ENCODE measurements around the gene NSUN4.

Gene NSUN4

DNA sequence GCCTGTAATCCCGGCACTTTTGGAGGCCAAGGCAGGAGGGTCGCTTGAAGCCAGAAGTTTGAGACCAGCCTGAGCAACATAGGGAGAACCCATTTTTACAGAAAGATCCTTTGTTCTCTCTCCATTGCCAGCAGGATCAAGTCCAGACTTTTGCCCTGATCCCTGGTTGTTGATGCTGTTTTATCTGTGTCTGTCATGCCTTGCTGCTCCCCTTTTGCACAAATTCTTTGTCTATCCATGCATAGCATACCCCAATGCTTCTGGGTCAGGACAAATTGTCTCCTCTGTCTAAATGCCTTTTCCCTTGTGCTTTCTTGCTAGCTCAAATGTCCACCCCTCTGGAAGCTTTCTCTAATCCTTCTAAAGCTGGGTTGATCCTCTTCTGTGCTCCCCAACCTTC is 28.2 kb downstream of the NSUN4 start:
- TF ChIP-seq, protein P1, sequence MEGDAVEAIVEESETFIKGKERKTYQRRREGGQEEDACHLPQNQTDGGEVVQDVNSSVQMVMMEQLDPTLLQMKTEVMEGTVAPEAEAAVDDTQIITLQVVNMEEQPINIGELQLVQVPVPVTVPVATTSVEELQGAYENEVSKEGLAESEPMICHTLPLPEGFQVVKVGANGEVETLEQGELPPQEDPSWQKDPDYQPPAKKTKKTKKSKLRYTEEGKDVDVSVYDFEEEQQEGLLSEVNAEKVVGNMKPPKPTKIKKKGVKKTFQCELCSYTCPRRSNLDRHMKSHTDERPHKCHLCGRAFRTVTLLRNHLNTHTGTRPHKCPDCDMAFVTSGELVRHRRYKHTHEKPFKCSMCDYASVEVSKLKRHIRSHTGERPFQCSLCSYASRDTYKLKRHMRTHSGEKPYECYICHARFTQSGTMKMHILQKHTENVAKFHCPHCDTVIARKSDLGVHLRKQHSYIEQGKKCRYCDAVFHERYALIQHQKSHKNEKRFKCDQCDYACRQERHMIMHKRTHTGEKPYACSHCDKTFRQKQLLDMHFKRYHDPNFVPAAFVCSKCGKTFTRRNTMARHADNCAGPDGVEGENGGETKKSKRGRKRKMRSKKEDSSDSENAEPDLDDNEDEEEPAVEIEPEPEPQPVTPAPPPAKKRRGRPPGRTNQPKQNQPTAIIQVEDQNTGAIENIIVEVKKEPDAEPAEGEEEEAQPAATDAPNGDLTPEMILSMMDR (IDR thresholded peaks at IDR 0.05; ENCODE audit: insufficient read depth, low read length, missing control alignments) = no peak
- ChIA-PET POLR2A (no interaction called here), CTCF (interaction anchor here (0.6 to 1.4 kb wide), 3 partner anchors 11 to 21 kb away, joined by 3 to 4 read pairs (median 3); no protein-coding TSS in a partner anchor)
- H3K4me3 ChIP-seq (ENCODE audit: low read depth, low read length) = no peak overlapping the region
- no peak for DNase-seq (ENCODE audit: low read depth, low spot score)

DNA sequence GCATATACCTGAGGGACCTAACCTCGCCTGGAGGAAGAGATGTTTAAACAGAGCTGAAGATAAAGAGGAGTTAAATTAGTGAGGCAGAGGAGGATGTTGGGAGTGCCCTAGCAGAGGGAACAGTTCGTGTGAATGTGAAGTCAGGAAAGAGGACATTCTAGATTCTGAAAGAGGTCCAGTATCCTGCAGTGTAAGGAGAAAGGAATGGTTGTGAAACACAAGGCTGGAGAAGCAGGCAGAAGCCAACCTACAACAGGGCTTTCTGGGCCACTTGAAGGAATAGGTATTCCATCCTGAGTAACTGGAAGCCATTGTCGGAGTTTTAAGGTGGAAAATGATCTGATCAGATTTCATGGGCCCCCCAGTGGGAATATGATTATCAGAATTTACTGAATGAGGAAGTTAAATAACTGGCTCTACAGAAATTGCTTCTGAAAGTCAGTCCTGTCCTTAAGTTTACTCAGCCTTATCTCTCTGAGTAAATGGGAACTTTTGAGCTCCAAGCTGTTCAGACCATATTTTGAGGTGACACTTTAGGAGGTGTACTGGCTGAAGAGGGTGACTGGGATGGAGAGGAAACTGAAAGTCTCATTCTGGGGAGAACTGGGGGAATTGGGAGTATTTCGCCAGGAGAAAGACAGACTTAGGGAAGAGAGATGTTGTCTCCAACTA is 29.1 kb downstream of the NSUN4 start:
- TF ChIP-seq, protein P1 (IDR thresholded peaks at IDR 0.05; ENCODE audit: insufficient read depth, low read length, missing control alignments) = no peak
- CTCF ChIA-PET = interaction anchor here (0.6 to 1.4 kb wide), 2 partner anchors 10 to 22 kb away, joined by 3 to 4 read pairs; no protein-coding TSS in a partner anchor
- DNase-seq (ENCODE audit: low read depth, low spot score) = no peak
- no peak overlapping the region for H3K4me3 ChIP-seq (ENCODE audit: low read depth, low read length)
- POLR2A ChIA-PET = no interaction called here

DNA sequence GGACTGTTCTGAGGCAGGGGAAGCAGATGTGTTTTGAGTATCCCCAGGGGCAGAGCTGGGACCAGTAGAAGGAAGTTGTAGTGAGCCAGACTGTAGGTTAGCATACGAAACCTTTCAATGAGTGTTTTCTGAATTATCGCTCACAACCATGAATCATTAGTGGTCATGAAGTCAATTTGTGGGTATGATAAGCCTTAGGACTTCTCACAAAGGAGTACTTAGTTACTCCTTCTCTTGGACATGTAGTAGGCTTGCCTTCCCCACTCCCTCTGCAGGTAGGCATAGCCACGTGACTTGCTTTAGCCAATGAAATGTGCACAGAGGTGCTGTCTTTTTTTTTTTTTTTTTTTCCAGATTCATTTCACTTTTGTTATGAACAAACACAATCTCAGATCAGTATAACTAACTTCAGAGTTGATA is 29.6 kb downstream of the NSUN4 start:
- CTCF ChIA-PET = interaction anchor here (1.4 to 1.6 kb wide), 2 partner anchors 9 to 22 kb away, joined by 4 read pairs; no protein-coding TSS in a partner anchor
- no peak overlapping the region for H3K4me3 ChIP-seq (ENCODE audit: low read depth, low read length)
- TF ChIP-seq, protein P1 (IDR thresholded peaks at IDR 0.05; ENCODE audit: insufficient read depth, low read length, missing control alignments) = no peak
- POLR2A ChIA-PET = no interaction called here
- DNase-seq (ENCODE audit: low read depth, low spot score) = no peak

DNA sequence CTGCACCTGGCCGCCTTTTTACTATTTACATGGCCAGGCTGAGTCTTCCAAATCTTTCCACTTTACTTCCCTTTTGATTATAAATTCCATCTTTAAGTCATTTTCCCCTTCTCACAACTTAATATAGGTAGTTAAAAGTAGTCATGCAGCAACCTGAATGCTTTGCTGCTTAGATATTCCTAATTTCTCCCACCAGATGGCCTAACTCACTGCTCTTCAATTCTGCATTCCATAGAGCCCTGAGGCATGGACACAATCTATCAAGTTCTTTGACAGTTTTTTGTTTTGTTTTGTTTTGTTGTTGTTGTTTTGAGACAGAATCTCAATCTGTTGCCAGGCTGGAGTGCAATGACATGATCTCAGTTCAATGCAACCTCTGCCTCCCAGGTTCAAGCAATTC is 31.8 kb downstream of the NSUN4 start:
- TF ChIP-seq, protein P1 (IDR thresholded peaks at IDR 0.05; ENCODE audit: insufficient read depth, low read length, missing control alignments) = no peak
- ChIA-PET POLR2A (no interaction called here), CTCF (no interaction called here)
- H3K4me3 ChIP-seq (ENCODE audit: low read depth, low read length) = no peak overlapping the region
- no peak for DNase-seq (ENCODE audit: low read depth, low spot score)

DNA sequence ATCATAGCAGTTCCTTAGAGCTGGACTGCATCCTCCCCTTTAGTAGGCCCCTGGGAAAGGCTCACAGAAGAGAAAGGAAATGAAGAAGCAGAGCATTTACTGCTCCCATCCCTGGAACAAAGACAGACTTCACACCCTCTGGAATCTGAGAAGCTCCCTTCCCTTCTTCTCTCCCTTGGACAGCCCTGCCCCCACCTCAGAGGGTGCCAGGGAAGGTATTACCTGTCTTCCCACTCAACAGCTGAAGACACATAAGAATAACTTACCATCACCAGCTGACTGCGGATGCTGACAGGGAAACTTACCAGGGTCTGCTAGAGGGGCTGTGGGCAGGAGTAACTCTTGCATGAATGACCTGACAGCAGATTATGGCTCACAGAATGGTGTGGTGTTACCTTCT is 39.4 kb downstream of the NSUN4 start:
- DNase-seq (ENCODE audit: low read depth, low spot score) = no peak
- H3K4me3 ChIP-seq (ENCODE audit: low read depth, low read length) = no peak overlapping the region
- ChIA-PET POLR2A (no interaction called here), CTCF (interaction anchor here (1.2 to 1.4 kb wide), 3 partner anchors 10 to 32 kb away, joined by 3 to 6 read pairs (median 4); no protein-coding TSS in a partner anchor)
- TF ChIP-seq, protein P1 (IDR thresholded peaks at IDR 0.05; ENCODE audit: insufficient read depth, low read length, missing control alignments) = no peak

DNA sequence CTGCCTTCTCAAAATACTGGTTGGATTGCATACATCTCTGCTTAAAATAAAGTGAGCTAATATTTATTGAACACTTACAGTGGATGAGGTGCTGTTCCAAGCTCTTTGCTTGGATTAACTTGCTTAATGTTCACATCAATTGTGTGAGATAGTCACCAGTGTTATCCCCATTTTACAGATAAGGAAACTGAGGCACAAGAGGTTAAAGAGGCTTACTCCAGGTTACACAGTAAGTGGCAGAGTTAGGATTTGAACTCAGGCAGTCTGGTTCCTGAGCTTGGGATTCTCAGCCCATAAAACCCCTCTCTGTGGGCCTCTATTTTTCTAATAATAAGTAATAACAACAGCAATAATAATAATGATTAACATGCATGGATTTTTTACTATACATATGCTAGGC is 39.9 kb downstream of the NSUN4 start:
- ChIA-PET POLR2A (no interaction called here), CTCF (interaction anchor here (1.4 kb wide), 1 partner anchor 33 kb away, joined by 6 read pairs; no protein-coding TSS in a partner anchor)
- no peak for DNase-seq (ENCODE audit: low read depth, low spot score)
- TF ChIP-seq, protein P1 (IDR thresholded peaks at IDR 0.05; ENCODE audit: insufficient read depth, low read length, missing control alignments) = no peak
- no peak overlapping the region for H3K4me3 ChIP-seq (ENCODE audit: low read depth, low read length)
